Vagina (tissue), 2 donors: ENCODE measurements around the gene BTAF1. TPM values are rescaled to one million over a fixed set of nuclear protein-coding genes. Genes with fewer than 3 reads are reported as not detected.
"Not testable (repeated sequence)": the region's sequence is repeated elsewhere in the genome, so short reads cannot be mapped to it uniquely, and the experiment has no call there.

Experiments
- DNase-seq, 2 donors: peaks; one replicate each; pipeline ENCODE4 v3.0.0-alpha.2; 2017; ENCODE audit errors: extremely low spot score in 2 of 2
- H3K27ac ChIP-seq: fragments of 200-600 bp; sonication (generic); one replicate; pipeline ENCODE4 v1.5.1; 2019
- H3K27me3 ChIP-seq: fragments of 200-600 bp; sonication (generic); one replicate; pipeline ENCODE4 v1.5.1; 2019
- H3K36me3 ChIP-seq, 2 donors: fragments of 200-600 bp; sonication (generic); one replicate each; pipeline ENCODE4 v1.5.1; 2017 to 2019
- H3K4me1 ChIP-seq: fragments of 200-600 bp; sonication (generic); one replicate; pipeline ENCODE4 v1.5.1; 2019
- H3K4me3 ChIP-seq, 2 donors: fragments of 200-600 bp; sonication (generic); 1 replicate in 1 of 2; 2 replicates in 1 of 2; pipeline ENCODE4 v1.5.1; 2016 to 2019
- H3K9me3 ChIP-seq: fragments of 200-600 bp; sonication (generic); one replicate; pipeline ENCODE4 v1.5.1; 2019
- CTCF ChIP-seq, 3 experiments: fragments of 450-650 bp in 2 of 3; fragments of 200-600 bp in 1 of 3; sonication (generic) in 1 of 3; IDR thresholded peaks; one replicate each; pipeline ENCODE4 v1.5.1; 2017 to 2019; ENCODE audit warnings: antibody characterized with exemption in 3 of 3, mild to moderate bottlenecking in 2 of 3, moderate library complexity in 2 of 3
- POLR2A ChIP-seq, 2 donors: fragments of 450-650 bp; IDR thresholded peaks; one replicate each; pipeline ENCODE4 v1.6.1; 2017; ENCODE audit warnings: antibody characterized with exemption in 2 of 2, mild to moderate bottlenecking in 2 of 2, moderate library complexity in 2 of 2
- POLR2AphosphoS5 ChIP-seq, 2 donors: sonication (generic); formaldehyde crosslinking; IDR thresholded peaks; one replicate each; pipeline ENCODE4 v1.9.0; 2017; ENCODE audit warnings: antibody characterized with exemption in 2 of 2, mild to moderate bottlenecking in 2 of 2, low read depth in 1 of 2; ENCODE audit not compliant: insufficient read depth in 1 of 2
- intact Hi-C: fragments of 100-400 bp; cut with DNase I; formaldehyde crosslinking; loops from one replicate; pipeline ENCODE4 v1.15.1; 2023
- total RNA-seq: library from RNA; depleted of rRNA; stranded (reverse); fragments of >200 nt; gene quantifications from one replicate; pipeline ENCODE4 v1.2.3, GENCODE V29; 2016

BTAF1 gene
- total RNA-seq, 1 donor from 2014 or later, result 41.0 TPM

- Histone ChIP-seq H3K9me3 (no peaks in the 10 kb centered on the region), H3K4me1 (peaks cover 31% of the 10 kb centered on the region), H3K36me3 (no peaks in the 10 kb centered on the region), H3K27me3 (no peaks in the 10 kb centered on the region), H3K27ac (peak overlapping the region; percentile 15), H3K4me3 (peak overlapping the region; percentile 52 to 55)
- peak in 1 of 2 donors; percentile 42 for TF ChIP-seq POLR2AphosphoS5 (IDR thresholded peaks at IDR 0.05; ENCODE audit: insufficient read depth in 1 of 2, low read depth in 1 of 2)
- TF ChIP-seq POLR2A (IDR thresholded peaks at IDR 0.05), result no peak
- TF ChIP-seq CTCF (IDR thresholded peaks at IDR 0.05), result no peak
- DNase-seq, result no peak
- intact Hi-C loops, result no loop called here
These were observed 36.1 kb upstream of the BTAF1 start for GRCh38 chr10:91887272-91888076.

GRCh38 chr10:91891125-91892001 lies 32.2 kb upstream of the BTAF1 start:
- H3K4me3 ChIP-seq, result no peak overlapping the region
- intact Hi-C loops, result no loop called here
- H3K27ac ChIP-seq, result no peak overlapping the region
- H3K36me3 ChIP-seq, result no peaks in the 10 kb centered on the region
- no peak for DNase-seq
- peaks cover 14% of the 10 kb centered on the region for H3K4me1 ChIP-seq
- H3K9me3 ChIP-seq, result no peaks in the 10 kb centered on the region
- TF ChIP-seq POLR2A (IDR thresholded peaks at IDR 0.05) (no peak), POLR2AphosphoS5 (IDR thresholded peaks at IDR 0.05; ENCODE audit: insufficient read depth in 1 of 2, low read depth in 1 of 2) (no peak), CTCF (IDR thresholded peaks at IDR 0.05) (no peak)
- H3K27me3 ChIP-seq, result no peaks in the 10 kb centered on the region

- Histone ChIP-seq H3K27ac (no peak overlapping the region), H3K36me3 (no peaks in the 10 kb centered on the region), H3K4me1 (peaks cover 4% of the 10 kb centered on the region), H3K4me3 (no peak overlapping the region), H3K9me3 (no peaks in the 10 kb centered on the region), H3K27me3 (no peaks in the 10 kb centered on the region)
- no peak for DNase-seq
- no peak for TF ChIP-seq POLR2AphosphoS5 (IDR thresholded peaks at IDR 0.05; ENCODE audit: insufficient read depth in 1 of 2, low read depth in 1 of 2)
- no peak for TF ChIP-seq POLR2A (IDR thresholded peaks at IDR 0.05)
- no peak for TF ChIP-seq CTCF (IDR thresholded peaks at IDR 0.05)
- intact Hi-C loops, result no loop called here
These were observed 30.5 kb upstream of the BTAF1 start for GRCh38 chr10:91893051-91893450.

GRCh38 chr10:91894261-91894685 lies 29.3 kb upstream of the BTAF1 start:
- DNase-seq, H3K36me3 ChIP-seq, H3K4me1 ChIP-seq, H3K9me3 ChIP-seq, H3K4me3 ChIP-seq, H3K27me3 ChIP-seq, intact Hi-C loops, H3K27ac ChIP-seq: not testable (repeated sequence)

- Histone ChIP-seq H3K27ac (no peak overlapping the region), H3K4me1 (no peaks in the 10 kb centered on the region), H3K4me3 (no peak overlapping the region), H3K27me3 (no peaks in the 10 kb centered on the region), H3K36me3 (no peaks in the 10 kb centered on the region), H3K9me3 (no peaks in the 10 kb centered on the region)
- no peak for DNase-seq
- intact Hi-C loops, result no loop called here
- TF ChIP-seq POLR2AphosphoS5 (IDR thresholded peaks at IDR 0.05; ENCODE audit: insufficient read depth in 1 of 2, low read depth in 1 of 2) (no peak), CTCF (IDR thresholded peaks at IDR 0.05) (no peak), POLR2A (IDR thresholded peaks at IDR 0.05) (no peak)
These were observed 27.3 kb upstream of the BTAF1 start for GRCh38 chr10:91896212-91896756.
